H1 (cell line): ENCODE measurements around the gene RIN2. TPM values are rescaled to one million over a fixed set of nuclear protein-coding genes. Genes with fewer than 3 reads are reported as not detected.

ENCODE experiments used
- CTCF ChIA-PET: fragments of 300-600 bp; sonication (Branson Sonifier 250); formaldehyde crosslinking; loops from one replicate; lab custom pipeline; 2021; ENCODE audit not compliant: partially characterized antibody; lab: Charles Lee
- POLR2A ChIA-PET: fragments of 300-600 bp; sonication (Branson Sonifier 250); formaldehyde crosslinking; loops from one replicate; lab custom pipeline; 2021; ENCODE audit warnings: inconsistent platforms; ENCODE audit not compliant: partially characterized antibody; lab: Charles Lee
- DNase-seq, 2 experiments: peaks; one replicate each; pipeline versions ENCODE4 v3.0.0 to v3.0.0-alpha.2; 2010 to 2022; ENCODE audit warnings: low spot score in 2 of 2, low read depth in 1 of 2, mixed read lengths in 1 of 2
- FAIRE-seq: peaks from 2 replicates; lab custom pipeline; 2011; peaks lifted over from hg19 to GRCh38; lab: Jason Lieb, UNC
- H2AFZ ChIP-seq: 2 replicates; pipeline ENCODE4 v1.8.1; 2012; ENCODE audit warnings: low read length, inconsistent platforms
- H2AK5ac ChIP-seq: 2 replicates; pipeline ENCODE4 v1.6.1; 2013; ENCODE audit warnings: low read depth, low read length
- H2BK120ac ChIP-seq: replicated peaks from 2 replicates; pipeline ENCODE3; 2013; ENCODE audit warnings: low read depth, low read length, inconsistent platforms
- H2BK12ac ChIP-seq: 2 replicates; pipeline ENCODE4 v1.6.1; 2013; ENCODE audit warnings: low read depth, low read length
- H2BK15ac ChIP-seq: 2 replicates; pipeline ENCODE4 v1.6.1; 2013; ENCODE audit warnings: low read length
- H2BK20ac ChIP-seq: 2 replicates; pipeline ENCODE4 v1.6.1; 2013; ENCODE audit warnings: low read length
- H2BK5ac ChIP-seq: 2 replicates; pipeline ENCODE4 v1.6.1; 2013; ENCODE audit warnings: low read depth, low read length
- H3K14ac ChIP-seq: 2 replicates; pipeline ENCODE4 v1.6.1; 2013; ENCODE audit warnings: inconsistent platforms; ENCODE audit not compliant: insufficient read length
- H3K18ac ChIP-seq: 2 replicates; pipeline ENCODE4 v1.6.1; 2013; ENCODE audit warnings: low read length; ENCODE audit errors: extremely low read depth
- H3K23ac ChIP-seq: 2 replicates; pipeline ENCODE4 v1.6.1; 2013; ENCODE audit warnings: inconsistent platforms; ENCODE audit not compliant: insufficient read length
- H3K23me2 ChIP-seq: 2 replicates; pipeline ENCODE4 v1.6.1; 2013; ENCODE audit warnings: low read depth, low read length
- H3K27ac ChIP-seq: 2 replicates; pipeline ENCODE4 v1.6.1; 2011; ENCODE audit warnings: low read depth, low read length, inconsistent platforms
- H3K27me3 ChIP-seq, 4 experiments: replicated peaks in 1 of 4; 1 replicate in 1 of 4; 2 replicates in 3 of 4; pipeline versions ENCODE4 v1.6.1 to v1.8.1; 2011 to 2013; ENCODE audit warnings: low read length in 3 of 4, mild to moderate bottlenecking in 3 of 4, inconsistent platforms in 2 of 4, mixed read lengths in 2 of 4, moderate library complexity in 1 of 4; ENCODE audit not compliant: control insufficient read depth in 3 of 4, insufficient read depth in 3 of 4; ENCODE audit errors: extremely low read depth in 1 of 4
- H3K36me3 ChIP-seq, 4 experiments: 2 replicates each; pipeline versions ENCODE4 v1.6.1 to v1.8.1; 2011 to 2013; ENCODE audit warnings: mild to moderate bottlenecking in 4 of 4, low read length in 3 of 4, moderate library complexity in 2 of 4, control low read depth in 1 of 4, inconsistent platforms in 1 of 4; ENCODE audit not compliant: insufficient read depth in 4 of 4, control insufficient read depth in 2 of 4
- H3K4ac ChIP-seq: replicated peaks from 2 replicates; pipeline ENCODE3; 2013; ENCODE audit warnings: low read length, low read depth, mixed read lengths, inconsistent platforms; ENCODE audit not compliant: insufficient read length
- H3K4me1 ChIP-seq, 4 experiments: replicated peaks in 1 of 4; 1 replicate in 1 of 4; 2 replicates in 3 of 4; pipeline versions ENCODE4 v1.6.1 to v1.8.1; 2011 to 2013; ENCODE audit warnings: low read length in 3 of 4, inconsistent platforms in 2 of 4, mixed read lengths in 1 of 4; ENCODE audit not compliant: insufficient read depth in 4 of 4, control insufficient read depth in 3 of 4
- H3K4me2 ChIP-seq, 2 experiments: 2 replicates each; pipeline versions ENCODE4 v1.6.1 to v1.8.1; 2011 to 2013; ENCODE audit warnings: low read depth in 2 of 2, low read length in 2 of 2, control low read depth in 1 of 2, inconsistent platforms in 1 of 2, mild to moderate bottlenecking in 1 of 2; ENCODE audit not compliant: insufficient read depth in 1 of 2
- H3K4me3 ChIP-seq, 4 experiments: fragments of 200-600, 300-600 bp in 1 of 4; sonication (generic), shearing (Covaris generic), sonication (Bioruptor Twin) in 1 of 4; 2 replicates each; pipeline versions ENCODE4 v1.5.1 to v1.8.1; 2011 to 2016; ENCODE audit warnings: low read length in 4 of 4, low read depth in 3 of 4, control low read depth in 2 of 4, inconsistent platforms in 2 of 4, mild to moderate bottlenecking in 2 of 4, mixed read lengths in 1 of 4, moderate library complexity in 1 of 4; ENCODE audit not compliant: insufficient read depth in 2 of 4; ENCODE audit errors: extremely low read depth in 1 of 4
- H3K56ac ChIP-seq: replicated peaks from 2 replicates; pipeline ENCODE3; 2013; ENCODE audit warnings: low read depth, mild to moderate bottlenecking, mixed read lengths, low read length, inconsistent platforms; ENCODE audit not compliant: insufficient read length
- H3K79me1 ChIP-seq: 2 replicates; pipeline ENCODE4 v1.6.1; 2013; ENCODE audit warnings: low read depth, low read length, control low read depth
- H3K79me2 ChIP-seq, 2 experiments: 2 replicates each; pipeline versions ENCODE4 v1.6.1 to v1.8.1; 2012 to 2013; ENCODE audit warnings: low read length in 2 of 2, mild to moderate bottlenecking in 2 of 2, inconsistent platforms in 1 of 2; ENCODE audit not compliant: insufficient read depth in 2 of 2, control insufficient read depth in 1 of 2
- H3K9ac ChIP-seq, 4 experiments: replicated peaks in 1 of 4; 1 replicate in 1 of 4; 2 replicates in 3 of 4; pipeline versions ENCODE4 v1.6.1 to v1.8.1; 2011 to 2013; ENCODE audit warnings: low read depth in 3 of 4, low read length in 3 of 4, control low read depth in 2 of 4, mild to moderate bottlenecking in 2 of 4, moderate library complexity in 2 of 4, inconsistent platforms in 1 of 4; ENCODE audit errors: extremely low read depth in 1 of 4
- H3K9me3 ChIP-seq, 2 experiments: 2 replicates each; pipeline versions ENCODE4 v1.6.1 to v1.8.1; 2012 to 2013; ENCODE audit warnings: mild to moderate bottlenecking in 2 of 2, moderate library complexity in 2 of 2, control low read depth in 1 of 2, inconsistent platforms in 1 of 2, low read depth in 1 of 2, low read length in 1 of 2, mixed read lengths in 1 of 2; ENCODE audit not compliant: insufficient read depth in 2 of 2
- H4K20me1 ChIP-seq, 2 experiments: replicated peaks in 1 of 2; 2 replicates each; pipeline versions ENCODE3 to v1.8.1; 2011 to 2013; ENCODE audit warnings: inconsistent platforms in 2 of 2, low read length in 2 of 2, mild to moderate bottlenecking in 1 of 2; ENCODE audit not compliant: insufficient read depth in 2 of 2, control insufficient read depth in 1 of 2
- H4K5ac ChIP-seq: 2 replicates; pipeline ENCODE4 v1.6.1; 2013; ENCODE audit warnings: low read length, low read depth, mixed read lengths, inconsistent platforms; ENCODE audit not compliant: insufficient read length
- H4K8ac ChIP-seq: 2 replicates; pipeline ENCODE4 v1.8.0; 2013; ENCODE audit warnings: mild to moderate bottlenecking, moderate library complexity, low read length, inconsistent platforms; ENCODE audit not compliant: insufficient read depth; ENCODE audit errors: extremely low read depth
- H4K91ac ChIP-seq: replicated peaks from 2 replicates; pipeline ENCODE3; 2013; ENCODE audit warnings: low read length, mixed read lengths, inconsistent platforms; ENCODE audit not compliant: insufficient read length
- ASH2L ChIP-seq: fragments of 200-600, 300-600 bp; sonication (generic); IDR thresholded peaks from one replicate; pipeline ENCODE4 v1.7.1; 2017; ENCODE audit warnings: low read length
- BACH1 ChIP-seq: IDR thresholded peaks from 2 replicates; pipeline ENCODE4 v1.6.1; 2012; ENCODE audit warnings: low read length, improper control_type of control experiment
- RNF2 ChIP-seq: fragments of 200-900, 300-1000 bp; sonication (generic); IDR thresholded peaks from 2 replicates; pipeline ENCODE4 v1.7.1; 2016; ENCODE audit warnings: borderline replicate concordance, low read depth, mild to moderate bottlenecking, antibody characterized with exemption, low read length; ENCODE audit not compliant: poor library complexity, severe bottlenecking; ENCODE audit errors: missing control alignments
- TAF1 ChIP-seq: IDR thresholded peaks from 2 replicates; pipeline ENCODE4 v1.6.1; 2011; ENCODE audit warnings: mild to moderate bottlenecking, low read depth, low read length
- TBP ChIP-seq: IDR thresholded peaks from 2 replicates; pipeline ENCODE4 v1.6.1; 2011; ENCODE audit warnings: low read depth, low read length, improper control_type of control experiment
- TCF12 ChIP-seq: IDR thresholded peaks from 2 replicates; pipeline ENCODE4 v1.6.1; 2011; ENCODE audit warnings: low read depth, mild to moderate bottlenecking, low read length
- WGBS, 2 experiments: shearing (Covaris generic) in 1 of 2; methylation state at CpG; one replicate each; pipeline versions ENCODE4 v1.1.6 to v1.1.7; 2013 to 2015; ENCODE audit warnings: low lambda C conversion rate in 2 of 2, mixed read lengths in 2 of 2, inconsistent platforms in 1 of 2, low coverage in 1 of 2, missing lambda C conversion rate in 1 of 2; ENCODE audit not compliant: insufficient replicate concordance in 2 of 2, insufficient coverage in 1 of 2, insufficient read length in 1 of 2; ENCODE audit errors: extremely low coverage in 1 of 2, missing lambda C conversion rate in 1 of 2; 5-methylcytosine and 5-hydroxymethylcytosine counted together
- polyA plus RNA-seq, 7 experiments: library from polyadenylated mRNA; depleted of rRNA in 3 of 7; stranded (reverse) in 5 of 7; unstranded in 2 of 7; fragments of >200 nt in 5 of 7; fragments of 200-250 nt in 2 of 7; gene quantifications; 1 replicate in 5 of 7; 2 replicates in 1 of 7; 4 replicates in 1 of 7; pipeline versions ENCODE4 v1.2.1 to v1.2.3, GENCODE V29; 2011 to 2013; ENCODE audit warnings: missing spikeins in 2 of 7, mixed read lengths in 2 of 7
- total RNA-seq: library from RNA; stranded (reverse); fragmentation: NEBNext Ultra II Directional; extraction: Animal tissue kit (Norgen Biotek cat#: 25700); gene quantifications from 2 replicates; pipeline ENCODE4 v1.2.1, GENCODE V29; 2021

RIN2 gene
- total and polyA plus RNA-seq, 2 of the 8 experiments (the other 6 are each of a cell fraction or from before 2014, with no cell fraction given): 0.20 to 1.3 TPM

DNA sequence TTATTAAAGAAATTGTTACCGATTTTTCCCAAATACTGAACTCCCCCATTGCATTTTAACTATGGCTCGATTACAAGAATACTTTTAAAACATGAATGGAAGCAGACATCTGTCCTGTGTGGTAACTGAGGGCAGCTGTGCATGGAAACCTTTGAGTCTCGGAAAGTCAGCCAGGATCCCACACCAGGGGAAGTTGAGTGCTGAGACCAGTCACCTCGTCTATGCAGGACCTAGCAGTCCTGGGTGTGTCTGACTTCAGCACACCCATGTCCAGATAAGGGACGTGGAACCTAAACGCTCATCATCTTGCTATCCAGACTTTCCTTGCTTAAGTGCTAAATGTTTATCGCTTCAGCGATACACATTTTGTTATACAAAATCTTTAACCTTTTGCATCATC, 6.1 kb downstream of the RIN2 start:
- Histone ChIP-seq H3K9ac (no peak overlapping the region), H3K18ac (no peak overlapping the region), H3K4me2 (no peak overlapping the region), H4K8ac (no peak overlapping the region), H4K91ac (no peak overlapping the region), H2BK5ac (no peak overlapping the region), H2BK15ac (no peak overlapping the region), H2AFZ (no peak overlapping the region), H2BK20ac (no peak overlapping the region), H3K14ac (no peak overlapping the region), H3K4me1 (no peaks in the 10 kb centered on the region), H2AK5ac (no peak overlapping the region), H3K79me1 (no peaks in the 10 kb centered on the region), H3K36me3 (no peaks in the 10 kb centered on the region), H3K56ac (no peak overlapping the region), H2BK12ac (no peak overlapping the region), H3K23ac (no peak overlapping the region), H4K5ac (no peak overlapping the region), H3K79me2 (no peaks in the 10 kb centered on the region), H3K27ac (no peak overlapping the region; the same call in 1 of the 2 replicates), H3K23me2 (no peaks in the 10 kb centered on the region), H3K4me3 (no peak overlapping the region), H2BK120ac (no peak overlapping the region), H4K20me1 (peaks cover 0 to 2% of the 10 kb centered on the region in 2 experiments), H3K9me3 (no peaks in the 10 kb centered on the region), H3K4ac (no peak overlapping the region), H3K27me3 (peaks cover 0 to 10% (median 3%) of the 10 kb centered on the region in 4 experiments; a peak in 3 of 7 replicates)
- no peak for FAIRE-seq
- no peak for TF ChIP-seq TBP
- TF ChIP-seq TCF12: no peak
- no peak for TF ChIP-seq RNF2
- TF ChIP-seq TAF1: no peak
- TF ChIP-seq BACH1: no peak
- TF ChIP-seq ASH2L: no peak
- no peak for DNase-seq
- POLR2A ChIA-PET: no interaction called here
- WGBS, 2 experiments: 86% methylated on average over 8 of the region's 8 CpGs; no CpG with 5 or more reads in 1 of the 2 experiments
- CTCF ChIA-PET: interaction anchor here (0.7 kb wide), 1 partner anchor 10 kb away, joined by 3 read pairs; no protein-coding TSS in a partner anchor
